GM19452 (cell line): ENCODE measurements around the gene EIF4G3.
"Not testable (repeated sequence)": the region's sequence is repeated elsewhere in the genome, so short reads cannot be mapped to it uniquely, and the experiment has no call there.

Source experiments
- ATAC-seq: cut with Tn5 transposase; IDR thresholded peaks from one replicate; pipeline ENCODE4 v1.9.1; 2021; ENCODE audit not compliant: unreplicated experiment

EIF4G3 gene

DNA sequence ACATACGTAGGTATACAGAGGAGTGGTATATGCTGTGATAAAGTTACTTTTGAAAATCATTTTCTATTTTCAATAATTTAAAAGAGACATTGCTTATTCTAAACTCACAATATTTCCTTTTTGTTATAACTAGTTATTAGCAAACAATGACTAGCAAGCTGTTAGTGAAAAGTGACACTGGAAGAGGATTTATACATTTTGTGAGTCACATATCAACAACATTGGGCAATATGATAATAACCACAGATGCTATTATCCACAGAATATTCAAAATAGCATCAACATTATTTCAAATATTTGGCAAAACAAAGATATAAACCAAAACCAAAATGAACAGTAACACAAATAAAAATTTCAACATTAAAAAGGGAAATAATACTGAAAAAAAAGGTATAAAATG, 285.6 kb downstream of the EIF4G3 start:
- no peak for ATAC-seq

DNA sequence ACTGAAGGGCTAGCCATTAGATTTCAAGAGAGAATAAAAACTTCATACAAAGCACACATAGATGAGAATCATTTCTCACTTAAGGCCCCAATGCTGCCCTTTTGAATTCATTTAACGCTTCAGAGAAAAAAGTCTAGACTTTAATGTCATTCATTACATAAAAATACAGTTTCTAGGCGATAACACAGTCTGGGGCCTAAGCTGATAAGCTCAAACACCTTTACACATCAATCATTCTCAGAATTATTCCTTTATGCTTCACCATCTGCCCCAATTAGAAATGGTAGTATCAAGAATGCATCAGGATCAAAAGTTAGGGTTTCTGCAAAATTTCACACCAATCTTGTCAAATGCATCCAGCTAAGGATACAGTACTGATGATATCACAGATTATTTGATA, 289.5 kb downstream of the EIF4G3 start:
- no peak for ATAC-seq

DNA sequence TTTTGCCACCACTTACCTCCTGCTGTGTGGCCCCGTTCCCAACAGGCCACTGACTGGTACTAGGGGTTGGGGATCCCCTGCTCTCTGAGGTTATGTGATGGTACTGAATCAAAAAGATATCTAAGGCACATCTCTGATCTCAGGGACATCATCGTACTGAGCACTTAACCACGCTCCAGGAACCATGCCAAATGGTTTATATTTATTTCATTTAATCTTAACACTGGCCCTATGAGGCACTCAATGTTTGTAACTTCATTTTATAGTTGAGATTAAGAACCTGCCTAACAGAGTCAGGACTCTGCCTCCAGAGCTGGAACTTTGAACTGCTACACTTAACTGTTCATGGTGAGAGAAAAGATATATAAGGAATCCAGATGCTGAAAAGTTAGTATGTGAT, 291.6 kb downstream of the EIF4G3 start:
- no peak for ATAC-seq

DNA sequence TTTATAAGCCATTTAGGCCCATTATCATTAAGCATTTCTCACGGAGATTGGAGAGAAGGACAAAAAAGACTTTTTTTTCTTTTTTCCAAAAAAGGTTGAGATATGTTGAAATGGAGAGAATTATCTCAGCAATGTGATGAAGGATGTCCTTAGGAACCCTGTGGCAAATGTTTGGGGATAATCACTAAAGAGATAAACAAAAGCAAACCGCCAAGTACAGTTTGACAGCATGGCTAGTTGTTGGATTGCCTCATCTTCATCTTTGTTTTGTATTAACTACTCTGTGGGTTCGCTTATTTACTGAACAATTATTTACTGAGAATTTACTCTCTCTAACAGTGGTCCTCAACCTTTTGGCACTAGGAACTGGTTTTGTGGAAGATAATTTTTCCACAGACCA, 292.2 kb downstream of the EIF4G3 start:
- ATAC-seq: no peak

DNA sequence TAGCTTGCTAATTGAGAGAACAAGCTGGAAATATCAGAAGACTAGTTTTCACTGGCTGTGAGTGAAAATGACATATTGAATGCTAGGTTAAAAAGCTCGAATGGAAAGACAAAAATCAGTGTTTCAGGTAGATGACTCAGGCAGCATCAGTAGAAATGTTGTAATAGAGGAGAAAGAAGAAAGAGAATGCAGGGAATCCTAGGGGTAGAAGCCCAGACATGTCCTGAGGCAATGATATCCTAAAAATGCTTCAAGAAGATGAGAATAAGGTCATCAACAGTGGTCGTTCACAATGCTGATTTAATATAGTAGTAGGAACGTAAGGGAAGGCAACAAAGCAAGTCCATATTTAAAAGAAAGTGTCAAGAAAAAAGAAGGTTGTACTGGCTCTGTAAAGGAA, 292.9 kb downstream of the EIF4G3 start:
- ATAC-seq: no peak

DNA sequence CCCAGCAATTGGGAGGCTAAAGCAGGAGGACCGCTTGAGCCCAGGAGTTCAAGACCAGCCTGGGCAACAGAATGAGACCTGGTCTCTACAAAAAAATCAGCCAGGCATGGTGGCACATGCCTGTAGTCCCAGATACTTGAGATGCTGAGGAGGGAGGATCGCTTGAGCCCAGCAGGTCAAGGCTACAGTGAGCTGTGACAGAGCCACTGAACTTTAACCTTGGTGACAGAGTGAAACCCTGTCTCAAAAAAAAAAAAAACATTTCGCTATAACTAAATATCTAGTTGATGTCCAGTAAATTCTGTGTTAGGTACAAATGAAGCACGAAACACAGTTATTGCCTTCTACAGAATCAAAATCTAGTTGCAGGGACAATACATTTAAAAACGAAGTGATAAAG, 293.9 kb downstream of the EIF4G3 start:
- ATAC-seq: no peak

DNA sequence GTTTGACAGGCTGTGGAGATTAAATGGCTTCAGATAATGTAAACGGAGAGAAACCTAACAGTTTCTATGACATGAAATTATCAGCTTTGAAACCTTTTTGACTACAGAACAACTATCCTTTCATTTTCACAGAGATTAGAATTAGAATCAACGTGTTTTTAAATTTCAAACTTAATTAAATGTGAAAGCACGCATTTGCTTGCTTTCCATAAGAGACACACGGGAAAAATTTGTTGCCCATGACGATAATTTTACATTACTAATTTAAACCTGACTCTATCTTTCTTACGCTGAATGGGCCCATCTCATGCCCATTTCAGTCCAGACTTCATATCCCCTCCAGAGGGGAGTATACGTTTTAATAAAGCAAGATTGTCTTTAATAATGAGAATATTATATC, 297.9 kb downstream of the EIF4G3 start:
- no peak for ATAC-seq

DNA sequence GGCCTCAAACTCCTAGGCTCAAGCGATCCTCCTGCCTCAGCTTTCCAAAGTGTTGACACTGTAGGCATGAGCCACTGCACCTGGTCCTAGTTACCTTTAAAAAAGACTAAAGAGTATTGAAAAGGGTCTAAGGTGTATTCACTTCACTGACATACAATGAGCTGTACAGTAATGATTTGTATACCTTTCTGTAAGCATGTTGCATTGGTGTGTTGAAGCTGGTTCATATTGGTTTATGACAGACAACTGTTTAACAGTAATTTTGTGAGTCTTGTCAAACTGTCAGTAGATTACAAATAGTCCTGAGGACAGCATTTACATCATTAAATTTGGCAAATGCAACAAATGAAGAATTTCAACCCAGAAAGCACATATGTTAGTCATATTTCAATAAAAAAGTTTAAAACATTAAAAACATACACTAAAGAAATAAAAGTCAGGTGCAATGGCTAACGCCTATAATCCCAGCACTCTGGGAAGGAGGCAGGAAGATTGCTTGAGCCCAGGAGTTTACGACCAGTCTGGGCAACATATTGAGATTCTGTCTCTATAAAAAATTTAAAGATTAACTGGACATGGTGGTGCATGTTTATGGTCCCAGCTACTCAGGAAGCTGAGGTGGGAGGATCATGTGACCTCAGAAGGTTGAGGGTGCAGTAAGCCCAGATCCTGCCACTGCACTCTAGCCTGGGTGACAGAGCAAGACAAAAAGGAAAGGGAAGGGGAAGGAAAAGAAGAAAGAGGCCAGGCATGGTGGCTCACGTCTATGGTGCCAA, 301.3 kb downstream of the EIF4G3 start:
- ATAC-seq: no peak

DNA sequence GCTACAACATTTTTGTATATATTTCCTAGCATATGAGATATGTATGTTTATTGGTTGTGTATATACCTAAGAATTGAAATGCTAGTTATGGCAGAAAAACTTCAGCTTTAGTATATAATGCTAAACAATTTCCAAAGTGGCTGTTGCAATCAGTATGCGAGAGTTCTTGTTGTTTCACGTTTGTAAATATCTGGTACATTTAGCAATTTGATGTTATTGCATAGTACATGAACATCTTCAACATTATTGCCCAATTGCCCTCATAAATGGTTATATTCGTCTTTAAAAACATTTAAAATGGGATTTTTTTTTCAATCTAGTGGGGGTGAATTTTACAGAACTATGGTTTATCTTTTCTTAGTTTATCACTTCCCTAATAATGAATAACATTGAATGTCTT, 303.4 kb downstream of the EIF4G3 start:
- ATAC-seq: no peak

DNA sequence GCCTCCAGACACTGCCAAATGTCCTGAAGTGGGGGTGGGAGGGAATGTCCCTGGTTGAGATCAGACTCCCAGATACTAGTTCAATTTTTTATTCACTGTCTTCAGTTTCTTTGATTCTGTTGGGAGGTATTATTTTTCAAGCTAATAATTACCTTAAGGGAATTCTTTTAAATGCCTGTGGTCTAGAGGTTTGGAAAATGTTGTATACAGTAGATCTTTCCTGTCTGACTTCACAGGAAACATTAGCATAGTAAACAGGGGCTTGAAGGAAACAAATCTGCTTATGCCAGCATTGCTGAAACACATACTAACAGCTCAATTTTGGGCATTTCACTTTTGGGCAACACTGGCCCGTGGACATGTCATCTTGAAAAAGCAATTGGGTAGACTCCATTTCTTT, 305.3 kb downstream of the EIF4G3 start:
- no peak for ATAC-seq

DNA sequence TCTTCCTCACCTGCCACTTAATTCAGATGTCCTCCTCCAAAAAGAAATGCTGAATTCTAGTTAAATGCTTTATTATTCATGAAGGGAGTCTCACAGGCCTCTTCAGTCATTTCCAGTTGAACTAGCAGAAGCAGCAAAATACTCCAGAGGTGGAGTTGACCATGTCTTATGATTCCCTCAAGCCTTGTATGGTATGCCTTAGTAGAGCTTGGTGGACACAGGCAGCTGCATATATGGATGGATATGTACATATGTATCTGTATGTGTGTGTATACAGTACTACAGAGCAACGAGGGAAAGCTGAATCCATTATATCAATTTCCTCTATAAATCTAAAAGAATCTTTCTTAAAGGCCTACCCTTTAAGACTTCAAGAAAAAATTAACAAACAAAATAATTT, 306.0 kb downstream of the EIF4G3 start:
- ATAC-seq: no peak

DNA sequence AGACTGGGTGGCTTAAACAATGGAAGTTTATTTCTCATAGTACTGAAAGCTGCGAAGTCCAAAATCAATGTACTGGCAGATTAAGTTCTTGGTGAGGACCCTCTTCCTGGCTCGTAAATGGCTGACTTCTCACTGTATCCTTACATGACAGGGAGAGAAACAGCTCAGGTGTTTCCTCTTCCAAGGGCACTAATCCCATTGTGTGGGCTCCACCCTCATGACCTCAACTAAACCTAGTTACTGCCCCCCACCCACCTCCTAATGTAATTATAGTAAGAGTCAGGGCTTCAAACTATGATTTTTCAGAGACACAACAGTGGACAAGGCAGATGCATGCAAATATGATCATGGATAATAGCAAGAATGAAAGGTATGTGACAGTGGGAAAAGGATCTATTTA, 308.4 kb downstream of the EIF4G3 start:
- ATAC-seq: no peak

DNA sequence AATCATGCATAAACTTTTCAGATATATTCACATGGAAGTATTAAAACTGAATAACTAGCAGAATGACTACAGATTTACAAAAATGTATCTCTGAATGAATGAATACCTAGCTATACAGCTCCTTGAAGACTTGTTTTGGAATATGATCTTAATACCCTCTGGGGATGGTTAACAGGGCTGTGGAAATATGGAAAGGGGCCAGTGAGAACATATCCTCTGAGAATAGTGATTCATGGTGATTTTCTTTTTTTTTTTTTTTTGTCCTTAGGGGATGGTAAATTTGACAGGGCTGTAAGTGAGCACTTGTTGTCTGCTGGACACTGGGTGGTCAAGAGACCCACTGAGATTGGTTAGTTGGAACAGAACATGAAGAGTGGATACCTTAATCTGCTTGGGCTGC, 308.9 kb downstream of the EIF4G3 start:
- ATAC-seq: no peak

DNA sequence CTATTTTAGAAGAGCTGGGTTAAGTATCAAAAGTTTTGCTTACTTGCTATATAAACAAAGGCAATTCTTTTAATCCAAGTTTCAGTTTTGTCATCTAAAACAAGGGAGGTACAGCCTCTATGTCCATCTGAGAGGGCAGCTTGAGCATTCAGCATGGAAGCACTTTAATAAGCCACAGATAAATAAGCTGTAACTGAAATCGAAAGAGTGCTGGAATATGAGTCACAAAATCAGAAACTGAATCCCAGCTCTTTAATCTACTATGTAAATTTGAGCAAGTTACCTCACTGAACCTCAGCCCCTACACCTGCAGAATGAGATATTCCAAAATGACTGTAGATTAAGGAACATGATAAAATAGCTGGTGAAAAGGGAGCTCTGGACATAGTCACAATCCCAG, 309.6 kb downstream of the EIF4G3 start:
- no peak for ATAC-seq

DNA sequence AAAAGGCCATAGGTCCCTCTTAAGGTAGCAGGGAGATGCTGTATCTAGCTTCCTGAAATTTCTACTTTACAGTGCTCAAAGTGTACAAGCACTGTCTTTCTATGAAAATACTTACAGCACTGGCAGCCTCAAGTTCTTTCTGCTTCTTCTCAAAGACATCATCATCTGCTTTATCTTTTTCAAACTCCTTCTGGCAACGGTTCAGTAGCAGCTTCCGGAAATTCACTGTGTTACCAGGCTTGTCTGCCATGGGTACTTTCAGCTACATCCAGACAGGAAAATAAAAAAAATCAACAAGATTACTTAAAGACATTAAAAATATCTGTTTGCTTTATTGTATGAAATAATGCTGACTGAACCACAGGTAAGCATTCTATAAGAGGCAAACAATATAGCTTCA, 311.7 kb downstream of the EIF4G3 start:
- no peak for ATAC-seq

DNA sequence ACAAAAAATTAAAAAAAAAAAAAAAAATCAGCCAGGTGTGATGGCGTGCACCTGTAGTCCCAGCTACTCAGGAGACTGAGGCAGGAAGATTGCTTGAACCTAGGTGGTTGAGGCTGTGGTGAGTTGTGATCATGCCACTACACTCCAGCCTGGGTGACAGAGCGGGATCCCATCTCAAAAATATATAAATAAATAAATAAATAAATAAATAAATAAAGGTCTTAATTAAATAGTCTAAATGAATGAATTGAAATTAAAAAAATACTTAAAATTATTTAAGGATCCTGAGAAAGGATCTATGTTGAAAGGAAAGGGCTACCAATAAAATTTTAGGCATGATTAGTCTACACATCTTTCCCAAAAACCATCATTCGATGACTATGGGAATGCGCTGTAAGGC, 322.2 kb downstream of the EIF4G3 start:
- no peak for ATAC-seq

DNA sequence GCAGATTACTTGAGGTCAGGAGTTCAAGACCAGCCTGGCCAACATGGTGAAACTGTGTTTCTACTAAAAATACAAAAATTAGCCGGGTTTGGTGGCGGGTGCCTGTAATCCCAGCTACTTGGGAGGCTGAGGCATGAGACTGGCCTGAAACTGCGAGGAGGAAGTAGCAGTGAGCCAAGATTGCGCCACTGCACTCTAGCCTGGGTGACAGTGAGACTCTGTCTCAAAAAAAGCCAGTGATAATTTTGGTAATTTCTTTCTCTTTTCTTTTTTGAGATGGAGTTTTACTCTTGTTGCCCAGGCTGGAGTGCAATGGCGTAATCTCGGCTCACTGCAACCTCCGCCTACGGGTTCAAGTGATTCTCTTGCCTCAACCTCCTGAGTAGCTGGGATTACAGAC, 324.9 kb downstream of the EIF4G3 start:
- ATAC-seq: not testable (repeated sequence)

DNA sequence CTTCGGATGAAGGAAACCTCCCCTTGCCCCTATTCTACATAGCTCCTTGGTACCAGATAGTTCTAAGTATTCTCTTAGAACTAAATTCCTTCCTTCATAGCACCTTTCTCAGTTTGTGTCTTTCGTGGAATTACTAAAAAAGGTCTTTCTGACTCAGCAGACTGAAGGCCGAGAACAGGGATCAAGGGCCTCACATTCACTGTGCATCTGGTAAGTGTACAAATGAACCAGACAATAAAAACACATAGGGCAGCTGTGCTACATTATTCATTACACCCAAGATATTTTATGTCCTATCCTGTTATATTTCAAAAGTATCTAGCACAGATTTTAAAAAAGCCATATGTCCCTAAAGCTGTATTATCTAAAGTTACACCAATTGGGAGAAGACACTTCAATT, 326.7 kb downstream of the EIF4G3 start:
- ATAC-seq: no peak

DNA sequence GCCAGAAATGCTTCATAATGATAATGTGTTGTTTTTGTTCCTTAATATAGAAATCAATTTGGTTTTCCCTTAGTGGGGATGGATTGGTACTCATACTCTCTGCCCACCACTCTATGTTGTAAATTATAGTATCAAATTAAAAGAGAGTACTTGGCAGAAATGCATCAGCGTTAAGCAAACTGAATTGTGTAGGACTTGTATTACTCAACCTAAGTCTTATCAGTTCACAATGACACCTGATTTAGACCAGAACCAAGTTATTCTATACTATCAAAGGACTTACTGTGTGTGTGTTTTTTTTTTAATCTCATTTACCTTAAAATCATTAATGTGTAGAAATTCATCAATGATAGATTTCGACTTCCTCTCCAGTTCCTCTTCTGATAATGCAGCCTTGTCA, 327.6 kb downstream of the EIF4G3 start:
- ATAC-seq: no peak

DNA sequence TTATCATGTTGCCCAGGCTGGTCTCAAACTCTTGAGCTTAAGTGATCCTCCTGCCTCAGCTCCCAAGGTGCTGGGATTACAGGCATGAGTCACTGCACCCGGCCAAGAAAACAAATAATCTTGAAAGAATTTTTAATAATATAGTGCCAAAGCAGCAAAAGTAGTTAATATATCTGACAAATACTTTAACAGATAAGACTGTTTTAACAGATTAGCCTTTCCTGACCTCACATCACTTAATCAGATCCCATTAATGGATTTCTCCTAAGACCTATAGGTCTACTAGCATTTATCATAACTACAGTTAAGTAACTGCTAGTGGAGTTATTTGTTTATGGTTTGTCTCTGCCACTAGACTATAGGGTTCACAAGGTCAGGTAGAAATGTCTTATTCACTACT, 328.5 kb downstream of the EIF4G3 start:
- no peak for ATAC-seq

DNA sequence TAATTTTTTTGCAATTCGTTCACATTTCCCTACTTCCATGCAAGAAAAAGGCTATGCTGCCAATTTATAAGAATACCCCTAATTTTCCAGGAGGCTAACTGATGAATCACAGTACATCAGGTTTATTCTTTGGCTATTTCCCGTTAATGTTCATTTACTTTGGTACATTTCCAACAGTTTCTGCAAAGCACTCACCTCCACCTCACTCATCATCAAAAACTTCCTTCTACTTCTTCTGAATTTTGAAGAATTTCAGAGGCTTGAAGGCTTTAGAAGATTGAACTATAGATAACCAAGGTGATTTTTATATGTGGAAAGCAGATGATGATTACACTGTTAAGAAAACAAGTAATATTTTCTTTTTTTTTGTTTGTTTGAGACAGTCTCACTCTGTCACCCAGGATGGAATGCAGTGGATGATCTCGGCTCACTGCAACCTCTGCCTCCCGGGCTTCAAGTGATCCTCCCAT, 329.1 kb downstream of the EIF4G3 start:
- ATAC-seq: no peak

DNA sequence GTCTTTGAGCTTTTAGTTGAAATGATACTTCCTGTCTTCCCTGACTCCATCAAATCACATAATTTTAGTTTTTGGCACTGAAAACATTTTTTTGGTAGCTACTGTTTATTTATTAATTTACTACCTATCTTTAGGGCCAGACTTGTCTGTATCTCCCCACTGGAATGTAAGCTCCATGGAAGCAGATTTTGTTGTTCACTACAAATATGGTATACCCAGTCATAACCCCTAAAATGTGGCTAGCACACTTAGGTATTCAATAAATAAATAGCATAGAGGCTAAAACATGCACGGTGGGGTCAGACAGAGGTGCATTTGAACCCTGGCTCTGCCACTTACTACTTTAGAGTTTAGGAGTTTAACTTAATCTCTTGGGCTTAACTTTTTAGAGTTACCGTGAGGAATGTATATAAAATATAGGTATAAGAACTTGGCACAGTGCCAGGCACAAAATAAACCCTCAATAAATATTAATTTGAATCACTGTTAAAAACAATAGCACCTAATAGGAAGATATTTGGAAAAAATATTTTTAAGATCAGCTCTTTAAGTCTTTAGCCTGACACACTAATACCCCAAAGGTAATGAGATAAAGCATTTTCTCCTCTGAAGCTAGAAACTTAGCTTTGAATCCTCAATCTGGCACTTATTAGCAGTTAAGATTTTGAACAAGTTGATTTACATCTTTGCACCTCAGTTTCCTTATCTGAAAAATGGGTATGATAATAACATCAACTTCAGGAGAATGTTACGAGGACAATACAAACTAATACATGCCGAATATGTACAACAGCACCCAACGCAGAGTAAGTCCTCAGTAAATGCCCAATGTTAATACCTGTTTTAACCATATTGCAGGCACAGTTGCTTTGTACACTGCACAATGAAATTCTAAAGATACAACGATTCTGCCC, 330.0 kb downstream of the EIF4G3 start:
- no peak for ATAC-seq
